Stimulated activated effector memory CD8-positive, alpha-beta T cell treated with anti-CD3 and anti-CD28 coated beads, Interleukin-12 subunit alpha, Interleukin-12 subunit beta, amount 100 ng/mL, for 72 hours (primary cell): ENCODE results near the gene FCN1.

Experiments used
- ATAC-seq: fragments of 150-1000 bp; cut with Tn5 transposase; 2 replicates; pipeline ENCODE4 v1.10.0; 2021
- DNase-seq, 2 donors: peaks; one replicate each; pipeline ENCODE4 v3.0.0; 2021 to 2022; ENCODE audit warnings: low spot score in 2 of 2
- H3K27ac Mint-ChIP-seq: one replicate; pipeline ENCODE4 v1.8.0; 2022; ENCODE audit warnings: mild to moderate bottlenecking, mixed read lengths
- H3K36me3 Mint-ChIP-seq: one replicate; pipeline ENCODE4 v1.8.0; 2022; ENCODE audit warnings: mild to moderate bottlenecking, mixed read lengths
- H3K4me1 Mint-ChIP-seq: one replicate; pipeline ENCODE4 v1.8.0; 2022; ENCODE audit warnings: mixed read lengths
- H3K4me3 Mint-ChIP-seq: one replicate; pipeline ENCODE4 v1.8.0; 2022; ENCODE audit warnings: mild to moderate bottlenecking, mixed read lengths
- H3K9me3 Mint-ChIP-seq: one replicate; pipeline ENCODE4 v1.8.0; 2022; ENCODE audit warnings: mixed read lengths

Gene FCN1

DNA sequence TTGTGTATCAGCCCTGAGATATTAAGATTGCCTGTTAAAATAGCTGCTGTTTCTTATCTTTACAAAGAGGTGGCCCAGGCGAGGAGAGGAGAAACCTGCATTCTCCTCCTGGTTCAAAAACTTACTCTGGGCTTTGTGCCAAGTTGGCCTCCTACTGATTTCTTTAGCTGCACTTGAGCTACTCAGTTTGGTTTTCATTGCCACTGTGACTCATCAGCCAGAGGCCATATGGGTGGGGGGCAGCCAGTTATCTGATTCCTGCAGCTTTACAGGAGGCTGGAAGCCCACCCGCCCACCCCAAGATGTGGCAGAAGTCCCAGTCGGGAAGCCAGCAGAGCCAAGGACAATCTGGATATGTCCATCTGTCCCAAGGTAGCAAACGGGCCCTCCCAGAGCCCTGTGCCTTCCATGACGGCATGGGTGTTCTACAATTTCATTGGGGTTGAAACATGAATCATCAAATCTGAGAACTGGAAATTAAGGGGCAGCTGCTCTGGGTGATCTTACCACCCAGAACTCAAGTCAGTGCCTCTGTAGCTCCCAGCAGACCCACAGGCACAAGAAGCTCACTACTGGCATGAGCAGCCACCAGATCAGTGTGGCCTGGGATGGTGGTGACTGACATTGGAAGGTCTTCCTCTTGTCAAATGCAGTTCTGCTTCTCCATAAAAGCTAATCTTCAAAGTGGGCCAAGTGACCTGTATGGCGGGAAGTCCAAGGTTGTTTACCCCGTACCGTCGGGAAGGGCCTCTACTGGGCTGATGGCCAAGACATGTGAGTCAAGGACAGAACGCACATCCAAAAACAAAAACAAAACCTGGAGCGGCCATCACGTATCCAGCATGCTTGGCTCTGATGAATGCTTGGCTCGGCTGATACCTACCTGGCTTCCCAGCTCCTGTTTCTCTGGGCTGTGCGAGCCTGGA lies 21.5 kb downstream of the FCN1 start:
- Mint-ChIP-seq H3K4me1 (no peaks in the 10 kb centered on the region), H3K4me3 (no peak overlapping the region), H3K9me3 (peaks cover 7% of the 10 kb centered on the region), H3K27ac (no peak overlapping the region), H3K36me3 (no peaks in the 10 kb centered on the region)
- ATAC-seq (no peak), DNase-seq (peak in 1 of 2 donors; percentile 17)

- DNase-seq (no peak), ATAC-seq (no peak)
- H3K4me3 Mint-ChIP-seq: no peak overlapping the region
- no peaks in the 10 kb centered on the region for H3K36me3 Mint-ChIP-seq
- H3K4me1 Mint-ChIP-seq: no peaks in the 10 kb centered on the region
- H3K27ac Mint-ChIP-seq: no peak overlapping the region
- H3K9me3 Mint-ChIP-seq: peaks cover 7% of the 10 kb centered on the region
These were observed 22.2 kb downstream of the FCN1 start for GRCh38 chr9:134895567-134895907.

DNA sequence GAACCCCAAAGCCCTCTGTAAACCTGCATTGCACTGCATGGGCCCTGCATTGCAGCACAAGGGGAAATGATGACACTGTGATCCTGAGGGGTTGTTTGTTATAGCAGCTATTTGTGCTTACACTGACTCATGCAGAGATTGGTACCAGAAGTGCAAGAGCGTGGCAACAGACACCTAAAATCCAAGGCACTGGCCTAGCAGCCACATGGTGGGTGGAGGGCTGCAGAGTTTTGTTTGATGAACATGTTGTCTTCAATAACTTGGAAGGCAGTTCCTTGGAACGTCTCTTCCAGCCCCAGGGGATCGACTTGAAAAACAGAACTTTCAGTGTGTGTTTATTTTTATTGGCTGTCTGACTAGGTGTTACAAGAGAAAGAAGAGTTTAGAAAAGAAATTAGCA lies 22.6 kb downstream of the FCN1 start:
- H3K4me3 Mint-ChIP-seq: no peak overlapping the region
- H3K36me3 Mint-ChIP-seq: no peaks in the 10 kb centered on the region
- DNase-seq (peak in 1 of 2 donors; percentile 7), ATAC-seq (no peak)
- H3K9me3 Mint-ChIP-seq: peaks cover 7% of the 10 kb centered on the region
- no peaks in the 10 kb centered on the region for H3K4me1 Mint-ChIP-seq
- no peak overlapping the region for H3K27ac Mint-ChIP-seq

DNA sequence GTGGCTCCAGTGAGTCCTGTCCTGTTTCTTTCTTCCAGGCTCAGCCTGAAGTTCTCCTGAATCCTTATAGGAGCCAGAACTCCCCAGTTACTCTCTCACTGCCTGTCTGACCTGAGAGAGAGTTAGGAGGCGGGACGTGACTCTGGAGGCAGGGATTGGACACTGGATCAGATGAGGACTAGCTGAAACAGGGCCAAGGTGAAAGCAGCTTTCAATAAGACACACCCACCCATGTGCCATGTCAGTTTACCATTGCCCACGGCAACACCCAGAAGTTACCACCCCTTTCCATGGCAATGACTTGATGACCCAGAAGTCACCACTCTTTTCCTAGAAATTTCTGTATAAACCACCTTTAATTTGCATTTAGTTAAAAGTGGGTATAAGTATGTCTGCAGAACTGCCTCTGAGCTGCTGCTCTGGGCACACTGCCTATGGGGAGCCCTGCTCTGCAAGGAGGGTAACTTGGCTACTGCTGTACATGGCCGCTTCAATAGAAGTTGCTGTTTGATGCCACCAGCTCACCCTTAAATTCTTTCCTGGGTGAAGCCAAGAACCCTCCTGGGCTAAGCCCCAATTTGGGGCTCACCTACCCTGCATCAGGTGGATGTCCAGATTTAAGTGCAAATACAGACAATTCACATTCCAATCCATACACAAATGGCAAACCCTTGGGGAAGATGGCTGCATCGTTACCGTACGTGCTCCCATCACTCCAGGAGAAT lies 23.4 kb downstream of the FCN1 start:
- Mint-ChIP-seq H3K4me3 (no peak overlapping the region), H3K36me3 (no peaks in the 10 kb centered on the region), H3K4me1 (no peaks in the 10 kb centered on the region), H3K27ac (no peak overlapping the region), H3K9me3 (peaks cover 5% of the 10 kb centered on the region)
- DNase-seq (peak in 1 of 2 donors; percentile 2), ATAC-seq (no peak)

- DNase-seq (peak in 1 of 2 donors; percentile 15), ATAC-seq (no peak)
- Mint-ChIP-seq H3K27ac (no peak overlapping the region), H3K36me3 (no peaks in the 10 kb centered on the region), H3K9me3 (no peaks in the 10 kb centered on the region), H3K4me1 (peaks cover 2% of the 10 kb centered on the region), H3K4me3 (no peak overlapping the region)
These were observed 24.8 kb downstream of the FCN1 start for GRCh38 chr9:134892820-134893420.

GRCh38 chr9:134892221-134892620 lies 25.5 kb downstream of the FCN1 start:
- no peak for ATAC-seq
- no peak overlapping the region for H3K4me3 Mint-ChIP-seq
- H3K27ac Mint-ChIP-seq: no peak overlapping the region
- peaks cover 5% of the 10 kb centered on the region for H3K4me1 Mint-ChIP-seq
- peak in 1 of 2 donors; percentile 34 for DNase-seq
- H3K36me3 Mint-ChIP-seq: no peaks in the 10 kb centered on the region
- H3K9me3 Mint-ChIP-seq: no peaks in the 10 kb centered on the region

- no peak for ATAC-seq
- no peaks in the 10 kb centered on the region for H3K9me3 Mint-ChIP-seq
These were observed 26.0 kb downstream of the FCN1 start for GRCh38 chr9:134891713-134892112.

GRCh38 chr9:134891053-134891452 lies 26.7 kb downstream of the FCN1 start:
- no peaks in the 10 kb centered on the region for H3K36me3 Mint-ChIP-seq
- H3K9me3 Mint-ChIP-seq: no peaks in the 10 kb centered on the region
- peaks cover 5% of the 10 kb centered on the region for H3K4me1 Mint-ChIP-seq
- DNase-seq (peak in 1 of 2 donors; percentile 32), ATAC-seq (no peak)
- no peak overlapping the region for H3K27ac Mint-ChIP-seq
- no peak overlapping the region for H3K4me3 Mint-ChIP-seq

More at GRCh38 chr9:134891713-134892112, 26.0 kb downstream of the FCN1 start:
- Mint-ChIP-seq H3K4me1 (peaks cover 5% of the 10 kb centered on the region), H3K27ac (no peak overlapping the region), H3K36me3 (no peaks in the 10 kb centered on the region), H3K4me3 (no peak overlapping the region)
- DNase-seq: peak in 1 of 2 donors; percentile 33

GRCh38 chr9:134890155-134890495 lies 27.6 kb downstream of the FCN1 start:
- Mint-ChIP-seq H3K36me3 (no peaks in the 10 kb centered on the region), H3K27ac (no peak overlapping the region), H3K4me3 (no peak overlapping the region), H3K4me1 (peaks cover 5% of the 10 kb centered on the region), H3K9me3 (no peaks in the 10 kb centered on the region)
- ATAC-seq: no peak
- no peak for DNase-seq

DNA sequence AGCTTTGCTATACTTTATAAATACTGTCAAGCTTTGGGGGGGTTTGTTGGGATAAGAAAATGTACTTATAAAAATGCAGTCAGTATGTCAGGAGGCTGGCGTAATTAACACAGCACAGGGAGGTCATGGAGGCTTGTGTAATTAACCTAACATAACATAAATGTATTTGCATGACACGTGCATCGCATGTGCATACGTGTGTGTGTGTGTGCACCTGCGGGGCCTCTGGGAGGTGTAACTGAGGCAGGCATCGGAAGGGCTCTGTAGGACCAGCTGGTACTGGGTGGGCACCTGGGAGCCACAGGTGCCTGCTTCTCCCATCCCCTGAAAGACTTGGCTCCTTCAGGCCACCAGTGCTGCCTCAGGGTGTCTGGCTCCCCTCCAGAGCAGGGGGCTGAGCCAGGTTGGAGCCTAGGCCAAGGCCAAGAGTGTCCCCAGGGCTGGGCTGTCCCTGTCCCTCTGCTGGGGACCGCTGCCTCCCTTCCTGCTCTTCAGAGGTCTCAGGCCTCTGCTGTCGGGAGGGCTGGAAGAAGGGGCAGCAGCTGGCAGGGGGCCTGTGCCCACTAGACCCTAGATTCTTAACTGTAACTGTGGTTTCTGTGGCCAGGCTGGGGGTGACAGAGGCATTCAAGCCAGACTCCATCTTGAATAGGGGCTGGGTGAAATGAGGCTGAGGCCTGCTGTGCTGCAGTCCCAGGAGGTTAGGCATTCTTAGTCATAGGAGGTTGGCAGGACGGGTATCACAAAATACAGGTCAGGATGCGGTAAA lies 28.1 kb downstream of the FCN1 start:
- no peak overlapping the region for H3K4me3 Mint-ChIP-seq
- no peak for ATAC-seq

DNA sequence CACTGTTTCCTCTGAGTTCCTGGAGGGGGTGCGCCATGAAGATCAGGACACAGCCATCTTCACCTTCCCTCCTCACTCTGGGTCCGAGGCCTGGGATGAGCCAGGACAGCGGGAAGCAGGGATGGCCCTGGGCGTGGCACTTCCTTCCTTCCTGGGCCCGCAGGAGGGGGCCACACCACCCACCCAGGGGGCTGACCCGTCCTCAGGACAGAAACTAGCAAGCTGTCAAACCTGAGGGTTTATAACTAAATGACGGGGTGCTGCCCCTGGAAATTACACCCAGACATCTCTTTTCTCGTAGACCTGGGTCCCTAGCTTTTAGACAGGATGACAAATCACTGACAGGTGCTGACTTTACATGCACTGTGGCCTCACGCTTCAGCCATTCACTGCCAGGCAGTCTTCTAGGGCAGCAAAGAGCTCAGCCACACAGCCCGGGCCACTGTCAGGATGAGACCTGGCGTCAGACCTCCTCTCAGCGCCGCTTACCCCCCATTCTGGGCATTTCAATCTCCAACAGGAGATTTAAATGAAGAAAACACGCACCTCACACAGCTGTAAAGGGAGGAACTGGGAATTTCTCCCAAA lies 29.0 kb downstream of the FCN1 start:
- ATAC-seq (no peak), DNase-seq (peak in 1 of 2 donors; percentile 18)
- Mint-ChIP-seq H3K27ac (no peak overlapping the region), H3K36me3 (no peaks in the 10 kb centered on the region), H3K4me3 (no peak overlapping the region), H3K9me3 (no peaks in the 10 kb centered on the region), H3K4me1 (peaks cover 5% of the 10 kb centered on the region)

More for the DNA sequence above, 28.1 kb downstream of the FCN1 start:
- H3K4me1 Mint-ChIP-seq: peaks cover 5% of the 10 kb centered on the region
- no peak overlapping the region for H3K27ac Mint-ChIP-seq
- H3K36me3 Mint-ChIP-seq: no peaks in the 10 kb centered on the region
- peak in 1 of 2 donors; percentile 30 for DNase-seq
- H3K9me3 Mint-ChIP-seq: no peaks in the 10 kb centered on the region

DNA sequence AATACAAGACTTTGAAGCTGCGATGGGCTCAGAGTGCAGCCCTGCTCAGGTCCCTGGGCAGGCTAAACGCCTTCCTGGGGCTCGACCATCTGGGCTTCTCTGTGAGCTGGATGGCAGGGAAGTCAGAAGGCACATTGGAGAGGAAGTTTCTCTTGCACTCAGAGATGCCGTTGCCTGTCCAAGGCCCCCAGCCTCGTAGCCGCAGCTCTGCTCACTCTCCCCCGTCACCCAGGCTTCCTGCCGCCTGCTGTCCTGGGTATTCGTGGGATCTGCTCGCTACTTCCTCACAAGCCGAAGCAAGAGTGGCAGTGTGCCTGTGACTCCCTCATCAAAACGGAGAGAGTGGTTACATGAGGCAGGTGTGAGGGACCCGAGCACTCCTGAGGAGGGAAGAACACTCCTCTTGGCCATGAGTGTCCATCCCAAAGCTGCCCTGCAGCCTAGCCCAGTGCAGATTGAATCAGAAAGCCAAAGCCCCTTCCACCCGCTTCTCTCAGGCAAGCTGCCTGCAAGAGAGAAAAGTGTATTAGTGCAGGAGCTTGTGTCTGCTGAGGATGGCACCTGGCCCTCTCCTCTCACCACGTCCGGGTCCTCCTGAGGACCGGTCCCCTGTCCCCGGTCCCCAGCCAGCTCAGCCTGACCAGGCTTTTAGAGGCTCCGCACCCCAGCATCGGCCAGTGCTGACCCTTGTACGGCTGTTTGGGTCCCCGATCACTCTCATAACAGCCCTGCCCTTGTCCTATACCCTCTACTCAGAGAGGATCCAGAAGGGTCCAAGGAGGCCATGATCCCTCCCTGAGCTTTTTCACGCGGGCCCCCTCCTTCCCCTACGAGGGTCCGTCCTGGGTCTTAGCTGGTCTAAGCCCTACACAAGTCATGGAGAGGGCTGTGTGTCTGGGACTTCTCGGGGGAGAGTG lies 29.8 kb downstream of the FCN1 start:
- no peak overlapping the region for H3K27ac Mint-ChIP-seq
- ATAC-seq (no peak), DNase-seq (peak in 1 of 2 donors; percentile 41)
- H3K9me3 Mint-ChIP-seq: no peaks in the 10 kb centered on the region
- no peak overlapping the region for H3K4me3 Mint-ChIP-seq
- no peaks in the 10 kb centered on the region for H3K36me3 Mint-ChIP-seq
- peaks cover 5% of the 10 kb centered on the region for H3K4me1 Mint-ChIP-seq

- Mint-ChIP-seq H3K9me3 (no peaks in the 10 kb centered on the region), H3K4me3 (no peak overlapping the region), H3K4me1 (peaks cover 5% of the 10 kb centered on the region), H3K27ac (no peak overlapping the region), H3K36me3 (no peaks in the 10 kb centered on the region)
- ATAC-seq (no peak), DNase-seq (peak in 1 of 2 donors; percentile 38)
These were observed 30.5 kb downstream of the FCN1 start for GRCh38 chr9:134887219-134887618.

- no peak overlapping the region for H3K27ac Mint-ChIP-seq
- H3K4me1 Mint-ChIP-seq: peaks cover 5% of the 10 kb centered on the region
- H3K9me3 Mint-ChIP-seq: no peaks in the 10 kb centered on the region
- no peak overlapping the region for H3K4me3 Mint-ChIP-seq
- DNase-seq (peak in 1 of 2 donors; percentile 40), ATAC-seq (no peak)
- H3K36me3 Mint-ChIP-seq: no peaks in the 10 kb centered on the region
These were observed 31.2 kb downstream of the FCN1 start for GRCh38 chr9:134886413-134886913.
